ENCODE results near the gene CDKAL1.
A peak's percentile ranks its signal among the peaks of the same experiment; 100 is the strongest.

CDKAL1 gene

DNA sequence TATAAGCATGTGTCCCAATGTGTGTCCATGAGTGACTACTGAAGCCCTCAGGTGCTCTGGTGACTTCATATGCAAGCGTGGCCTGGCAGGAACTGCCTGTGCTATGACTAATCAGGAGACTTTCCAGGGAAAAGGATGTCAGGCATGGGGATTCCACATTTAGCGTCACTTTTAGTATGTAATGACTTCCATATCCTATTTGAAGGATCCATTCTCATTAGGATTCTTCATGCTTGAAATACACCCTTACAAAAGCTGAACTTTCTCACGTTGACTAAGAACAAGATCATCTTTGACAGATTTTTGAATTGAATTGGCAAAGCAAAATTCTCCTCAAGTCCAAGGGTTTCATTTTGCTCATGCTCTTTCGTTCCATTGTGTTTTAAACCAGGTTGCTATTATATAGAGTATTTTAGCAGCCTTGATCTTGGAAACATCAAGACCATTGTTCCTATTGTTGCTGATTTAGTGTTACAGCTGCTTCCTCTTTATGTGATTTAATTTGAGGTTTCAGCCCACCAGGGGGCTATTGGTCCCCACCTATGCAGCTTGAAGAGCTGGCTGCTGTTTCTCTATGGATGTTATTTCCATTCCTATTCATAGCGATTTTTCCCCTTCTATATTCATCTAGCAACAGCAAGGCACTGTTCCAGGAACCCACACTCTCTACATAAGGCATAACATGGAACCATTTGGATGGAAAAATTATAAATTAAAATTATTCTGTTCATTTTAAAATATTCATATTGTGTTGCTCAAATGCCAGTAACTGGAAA, 418.6 kb downstream of the CDKAL1 start:
- Histone ChIP-seq H4K20me1 (ENCODE audit: insufficient read depth, low read length) (no peaks in the 10 kb centered on the region), H3K27ac (ENCODE audit: low read length) (no peak overlapping the region), H3K9ac (ENCODE audit: low read depth, low read length) (no peak overlapping the region), H2AFZ (ENCODE audit: low read depth, low read length) (no peak overlapping the region), H3K27me3 (ENCODE audit: insufficient read depth, low read length, poor library complexity) (no peaks in the 10 kb centered on the region), H3K79me2 (ENCODE audit: insufficient read depth, low read length) (no peaks in the 10 kb centered on the region), H3K4me3 (ENCODE audit: low read depth in 1 of 2, low read length in 2 of 2) (no peak overlapping the region), H3K4me1 (ENCODE audit: insufficient read depth, low read length) (no peaks in the 10 kb centered on the region), H3K36me3 (ENCODE audit: insufficient read depth, low read length) (peaks cover 14% of the 10 kb centered on the region; the same call in 1 of the 2 replicates), H3K9me3 (ENCODE audit: insufficient read depth, low read length, severe bottlenecking) (no peaks in the 10 kb centered on the region), H3K4me2 (ENCODE audit: insufficient read depth, low read length) (no peak overlapping the region)
- ATAC-seq (ENCODE audit: insufficient read depth, low read depth), result 0 out of 3 replicates have a peak, but pooled peaks have one; percentile 40
- DNase-seq, result no peak
- TF ChIP-seq, protein P1, sequence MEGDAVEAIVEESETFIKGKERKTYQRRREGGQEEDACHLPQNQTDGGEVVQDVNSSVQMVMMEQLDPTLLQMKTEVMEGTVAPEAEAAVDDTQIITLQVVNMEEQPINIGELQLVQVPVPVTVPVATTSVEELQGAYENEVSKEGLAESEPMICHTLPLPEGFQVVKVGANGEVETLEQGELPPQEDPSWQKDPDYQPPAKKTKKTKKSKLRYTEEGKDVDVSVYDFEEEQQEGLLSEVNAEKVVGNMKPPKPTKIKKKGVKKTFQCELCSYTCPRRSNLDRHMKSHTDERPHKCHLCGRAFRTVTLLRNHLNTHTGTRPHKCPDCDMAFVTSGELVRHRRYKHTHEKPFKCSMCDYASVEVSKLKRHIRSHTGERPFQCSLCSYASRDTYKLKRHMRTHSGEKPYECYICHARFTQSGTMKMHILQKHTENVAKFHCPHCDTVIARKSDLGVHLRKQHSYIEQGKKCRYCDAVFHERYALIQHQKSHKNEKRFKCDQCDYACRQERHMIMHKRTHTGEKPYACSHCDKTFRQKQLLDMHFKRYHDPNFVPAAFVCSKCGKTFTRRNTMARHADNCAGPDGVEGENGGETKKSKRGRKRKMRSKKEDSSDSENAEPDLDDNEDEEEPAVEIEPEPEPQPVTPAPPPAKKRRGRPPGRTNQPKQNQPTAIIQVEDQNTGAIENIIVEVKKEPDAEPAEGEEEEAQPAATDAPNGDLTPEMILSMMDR (IDR thresholded peaks at IDR 0.05; ENCODE audit: borderline replicate concordance, extremely low read depth, low read length, poor library complexity, severe bottlenecking), result no peak
- TF ChIP-seq EZH2 (IDR thresholded peaks at IDR 0.05; ENCODE audit: borderline replicate concordance, low read depth, low read length, severe bottlenecking), result no peak

- Histone ChIP-seq H3K9ac (ENCODE audit: low read depth, low read length) (no peak overlapping the region), H3K4me1 (ENCODE audit: insufficient read depth, low read length) (no peaks in the 10 kb centered on the region), H4K20me1 (ENCODE audit: insufficient read depth, low read length) (no peaks in the 10 kb centered on the region), H2AFZ (ENCODE audit: low read depth, low read length) (no peak overlapping the region), H3K27ac (ENCODE audit: low read length) (no peak overlapping the region), H3K4me3 (ENCODE audit: low read depth in 1 of 2, low read length in 2 of 2) (no peak overlapping the region), H3K79me2 (ENCODE audit: insufficient read depth, low read length) (no peaks in the 10 kb centered on the region), H3K27me3 (ENCODE audit: insufficient read depth, low read length, poor library complexity) (no peaks in the 10 kb centered on the region), H3K4me2 (ENCODE audit: insufficient read depth, low read length) (no peak overlapping the region), H3K36me3 (ENCODE audit: insufficient read depth, low read length) (peaks cover 19% of the 10 kb centered on the region; the same call in 1 of the 2 replicates), H3K9me3 (ENCODE audit: insufficient read depth, low read length, severe bottlenecking) (no peaks in the 10 kb centered on the region)
- TF ChIP-seq EZH2 (IDR thresholded peaks at IDR 0.05; ENCODE audit: borderline replicate concordance, low read depth, low read length, severe bottlenecking), result no peak
- TF ChIP-seq, protein P1 (IDR thresholded peaks at IDR 0.05; ENCODE audit: borderline replicate concordance, extremely low read depth, low read length, poor library complexity, severe bottlenecking), result no peak
- no peak for ATAC-seq (ENCODE audit: insufficient read depth, low read depth)
- DNase-seq, result no peak
These were observed 420.1 kb downstream of the CDKAL1 start for GRCh38 chr6:20954315-20954714.

- Histone ChIP-seq H3K4me3 (ENCODE audit: low read depth in 1 of 2, low read length in 2 of 2) (no peak overlapping the region), H3K9me3 (ENCODE audit: insufficient read depth, low read length, severe bottlenecking) (no peaks in the 10 kb centered on the region), H3K9ac (ENCODE audit: low read depth, low read length) (no peak overlapping the region), H3K36me3 (ENCODE audit: insufficient read depth, low read length) (peaks cover 20% of the 10 kb centered on the region; the same call in 1 of the 2 replicates), H2AFZ (ENCODE audit: low read depth, low read length) (no peak overlapping the region), H3K79me2 (ENCODE audit: insufficient read depth, low read length) (no peaks in the 10 kb centered on the region), H4K20me1 (ENCODE audit: insufficient read depth, low read length) (no peaks in the 10 kb centered on the region), H3K4me1 (ENCODE audit: insufficient read depth, low read length) (no peaks in the 10 kb centered on the region), H3K27ac (ENCODE audit: low read length) (no peak overlapping the region), H3K27me3 (ENCODE audit: insufficient read depth, low read length, poor library complexity) (no peaks in the 10 kb centered on the region), H3K4me2 (ENCODE audit: insufficient read depth, low read length) (no peak overlapping the region)
- TF ChIP-seq EZH2 (IDR thresholded peaks at IDR 0.05; ENCODE audit: borderline replicate concordance, low read depth, low read length, severe bottlenecking), result no peak
- TF ChIP-seq, protein P1 (IDR thresholded peaks at IDR 0.05; ENCODE audit: borderline replicate concordance, extremely low read depth, low read length, poor library complexity, severe bottlenecking), result no peak
- ATAC-seq (ENCODE audit: insufficient read depth, low read depth), result no peak
- DNase-seq, result no peak
These were observed 420.9 kb downstream of the CDKAL1 start for GRCh38 chr6:20955131-20955530.

All from DND-41 (cell line).